AG04450 (cell line): ENCODE data around the gene B3GALNT1. TPM values are rescaled to one million over a fixed set of nuclear protein-coding genes. Genes with fewer than 3 reads are reported as not detected.

ENCODE experiments used
- CTCF ChIA-PET: fragments of 300-600, 350-600 bp; formaldehyde crosslinking; extraction: SDS; loops from one replicate; lab custom pipeline; 2022; ENCODE audit warnings: antibody characterized with exemption, inconsistent platforms; lab: Charles Lee
- POLR2A ChIA-PET: fragments of 350-600 bp; formaldehyde crosslinking; extraction: SDS; loops from one replicate; lab custom pipeline; 2021; ENCODE audit warnings: antibody characterized with exemption, inconsistent platforms; lab: Yijun Ruan, JAX
- DNase-seq: peaks from one replicate; pipeline ENCODE4 v3.0.0-alpha.2; 2011; ENCODE audit warnings: low read depth, low spot score
- H3K27ac ChIP-seq: one replicate; pipeline ENCODE4 v1.5.1; 2012; ENCODE audit warnings: low read depth, low read length, control low read depth
- H3K27me3 ChIP-seq: one replicate; pipeline ENCODE4 v1.6.0; 2012; ENCODE audit warnings: low read length; ENCODE audit not compliant: control insufficient read depth, insufficient read depth
- H3K4me3 ChIP-seq: 2 replicates; pipeline ENCODE4 v1.5.1; 2011; ENCODE audit warnings: mild to moderate bottlenecking, low read depth, low read length, control low read depth
- H3K9me3 ChIP-seq: 2 replicates; pipeline ENCODE4 v1.5.1; 2012; ENCODE audit warnings: low read length; ENCODE audit not compliant: control insufficient read depth, insufficient read depth
- polyA plus RNA-seq: library from polyadenylated mRNA; depleted of rRNA; stranded (reverse); fragments of >200 nt; gene quantifications from 2 replicates; pipeline ENCODE4 v1.2.3, GENCODE V29; 2011
- TF ChIP-seq, protein P1 (sequence below): IDR thresholded peaks from 2 replicates; pipeline ENCODE4 v1.5.1; 2011; ENCODE audit warnings: low read depth, low read length, control low read depth, inconsistent platforms

Gene B3GALNT1
- polyA plus RNA-seq, 1 experiment: 8.8 TPM

DNA sequence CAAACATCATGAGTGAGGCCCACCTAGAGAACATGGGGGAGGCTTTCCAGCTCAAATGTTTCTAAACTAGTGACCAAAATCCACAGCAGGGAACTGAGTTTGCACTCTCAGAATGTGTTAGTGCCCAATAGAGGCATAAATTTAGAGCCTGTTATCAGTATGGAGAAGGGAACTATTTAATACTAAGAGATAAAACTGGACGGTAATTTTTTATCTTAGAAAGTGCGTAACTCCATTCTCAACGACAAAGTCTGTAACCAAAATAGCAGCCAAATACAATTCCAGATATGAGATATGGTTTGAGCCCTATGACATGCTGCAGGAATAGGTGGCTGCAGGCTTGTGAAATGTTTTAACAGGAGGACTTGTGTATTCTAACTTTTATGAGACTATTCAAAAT is 3.5 kb downstream of the B3GALNT1 start:
- ChIA-PET POLR2A (no interaction called here), CTCF (interaction anchor here (1.5 kb wide), 1 partner anchor 173 kb away, joined by 7 read pairs; no protein-coding TSS in a partner anchor)
- DNase-seq: no peak
- H3K27ac ChIP-seq: no peak overlapping the region
- no peaks in the 10 kb centered on the region; the same call in 1 of the 2 replicates for H3K9me3 ChIP-seq
- H3K4me3 ChIP-seq: no peak overlapping the region
- no peaks in the 10 kb centered on the region for H3K27me3 ChIP-seq
- TF ChIP-seq, protein P1, sequence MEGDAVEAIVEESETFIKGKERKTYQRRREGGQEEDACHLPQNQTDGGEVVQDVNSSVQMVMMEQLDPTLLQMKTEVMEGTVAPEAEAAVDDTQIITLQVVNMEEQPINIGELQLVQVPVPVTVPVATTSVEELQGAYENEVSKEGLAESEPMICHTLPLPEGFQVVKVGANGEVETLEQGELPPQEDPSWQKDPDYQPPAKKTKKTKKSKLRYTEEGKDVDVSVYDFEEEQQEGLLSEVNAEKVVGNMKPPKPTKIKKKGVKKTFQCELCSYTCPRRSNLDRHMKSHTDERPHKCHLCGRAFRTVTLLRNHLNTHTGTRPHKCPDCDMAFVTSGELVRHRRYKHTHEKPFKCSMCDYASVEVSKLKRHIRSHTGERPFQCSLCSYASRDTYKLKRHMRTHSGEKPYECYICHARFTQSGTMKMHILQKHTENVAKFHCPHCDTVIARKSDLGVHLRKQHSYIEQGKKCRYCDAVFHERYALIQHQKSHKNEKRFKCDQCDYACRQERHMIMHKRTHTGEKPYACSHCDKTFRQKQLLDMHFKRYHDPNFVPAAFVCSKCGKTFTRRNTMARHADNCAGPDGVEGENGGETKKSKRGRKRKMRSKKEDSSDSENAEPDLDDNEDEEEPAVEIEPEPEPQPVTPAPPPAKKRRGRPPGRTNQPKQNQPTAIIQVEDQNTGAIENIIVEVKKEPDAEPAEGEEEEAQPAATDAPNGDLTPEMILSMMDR: no peak

DNA sequence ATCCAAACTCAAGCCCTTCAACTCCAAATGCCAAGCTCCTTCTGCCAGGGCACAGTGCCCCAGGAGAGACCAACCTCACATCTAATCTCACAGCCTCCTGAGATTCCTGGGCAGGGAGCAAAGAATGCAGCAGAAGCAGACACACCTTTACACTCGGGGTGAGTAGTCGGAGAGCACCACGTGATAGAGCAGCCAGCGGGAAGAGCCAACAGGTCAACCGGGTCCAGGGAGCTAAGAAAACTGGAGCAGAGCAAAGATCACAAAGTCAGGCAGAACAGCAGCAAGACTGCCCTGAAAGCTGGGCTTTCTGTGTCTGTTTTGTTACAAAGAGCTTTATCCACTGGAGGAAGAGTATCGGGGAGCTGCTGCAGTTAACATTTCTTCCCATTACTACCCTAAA is 4.2 kb downstream of the B3GALNT1 start:
- TF ChIP-seq, protein P1: no peak
- CTCF ChIA-PET: interaction anchor here (1.5 kb wide), 1 partner anchor 174 kb away, joined by 7 read pairs; no protein-coding TSS in a partner anchor
- H3K9me3 ChIP-seq: no peaks in the 10 kb centered on the region; the same call in 1 of the 2 replicates

DNA sequence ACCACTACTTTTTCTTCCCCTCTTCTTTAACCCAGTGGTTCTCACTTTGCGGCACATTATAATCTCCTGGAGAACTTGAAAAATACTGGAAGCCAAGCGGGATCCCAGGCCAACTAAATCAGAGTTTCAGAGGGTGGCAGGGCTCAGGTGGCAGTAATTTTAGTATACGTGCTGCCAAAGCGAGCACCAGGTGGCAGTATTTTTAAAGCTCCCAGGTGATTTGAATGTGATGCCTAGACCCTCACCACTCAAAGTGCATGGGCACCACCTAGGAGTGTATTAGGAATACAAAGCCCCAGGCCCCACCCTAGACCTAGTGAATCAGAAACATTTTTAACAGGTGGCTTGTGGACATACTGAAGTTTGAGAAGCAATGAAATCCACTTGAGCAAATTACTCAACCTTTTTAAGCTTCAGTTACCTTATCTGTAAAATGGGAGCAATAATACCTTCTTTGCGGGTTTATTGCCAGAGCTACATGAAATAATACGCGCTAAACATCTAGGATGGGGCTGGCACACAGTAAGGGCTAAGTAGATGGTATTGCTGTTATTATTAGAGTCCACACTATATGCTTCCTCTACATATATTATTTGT is 8.3 kb downstream of the B3GALNT1 start:
- Histone ChIP-seq H3K9me3 (no peaks in the 10 kb centered on the region), H3K27ac (no peak overlapping the region), H3K4me3 (no peak overlapping the region), H3K27me3 (no peaks in the 10 kb centered on the region)
- TF ChIP-seq, protein P1: peak; percentile 30
- DNase-seq: no peak
- CTCF ChIA-PET: interaction anchor here (0.6 to 1.2 kb wide), 3 partner anchors 14 to 329 kb away, joined by 3 to 4 read pairs (median 3); no protein-coding TSS in a partner anchor
- POLR2A ChIA-PET: no interaction called here

More for the DNA sequence above, 4.2 kb downstream of the B3GALNT1 start:
- Histone ChIP-seq H3K27me3 (no peaks in the 10 kb centered on the region), H3K4me3 (no peak overlapping the region), H3K27ac (no peak overlapping the region)
- POLR2A ChIA-PET: no interaction called here
- no peak for DNase-seq

DNA sequence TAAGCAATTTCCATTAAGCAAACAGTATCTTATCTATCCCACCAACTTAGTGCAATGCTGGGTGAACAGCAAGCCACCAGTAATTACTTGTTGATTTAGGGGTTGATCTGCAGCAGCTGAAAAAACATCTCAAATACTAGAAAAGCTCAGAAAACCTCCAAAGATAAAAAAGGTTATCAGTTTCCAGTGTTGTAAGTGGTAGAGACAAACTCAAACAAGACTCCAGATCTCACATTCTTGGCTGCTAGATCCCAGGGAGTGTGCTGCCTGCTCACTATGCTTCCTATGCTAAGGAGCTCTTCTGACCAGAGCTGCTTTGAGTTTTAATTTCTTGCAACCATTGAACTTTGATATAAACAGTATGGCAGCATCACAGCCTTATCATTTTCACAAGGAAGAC is 11.3 kb downstream of the B3GALNT1 start:
- Histone ChIP-seq H3K4me3 (no peak overlapping the region), H3K27ac (no peak overlapping the region), H3K27me3 (no peaks in the 10 kb centered on the region), H3K9me3 (no peaks in the 10 kb centered on the region)
- ChIA-PET CTCF (interaction anchor here (1.1 to 1.6 kb wide), 2 partner anchors 181 to 329 kb away, joined by 3 read pairs; no protein-coding TSS in a partner anchor), POLR2A (no interaction called here)
- no peak for DNase-seq
- TF ChIP-seq, protein P1: no peak

DNA sequence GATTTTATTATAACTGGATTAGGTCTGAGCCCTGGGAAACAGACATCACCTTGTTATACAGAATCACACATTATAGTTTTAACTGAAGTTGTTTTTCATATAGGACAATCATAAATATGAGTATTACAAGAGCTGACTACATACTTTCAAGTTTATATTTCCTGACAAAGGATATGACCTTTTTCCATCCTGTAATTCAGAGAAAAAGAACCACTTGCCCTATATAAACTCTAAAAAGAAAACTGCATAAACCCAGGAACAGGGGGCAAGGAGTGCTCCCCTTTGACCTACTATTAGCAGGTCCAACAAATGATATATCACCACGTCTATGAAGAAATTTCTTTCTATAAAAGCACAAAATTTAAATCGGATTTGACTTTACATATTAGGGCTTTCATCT is 20.9 kb downstream of the B3GALNT1 start:
- Histone ChIP-seq H3K4me3 (no peak overlapping the region), H3K9me3 (no peaks in the 10 kb centered on the region), H3K27ac (no peak overlapping the region), H3K27me3 (no peaks in the 10 kb centered on the region)
- TF ChIP-seq, protein P1: no peak
- no peak for DNase-seq
- ChIA-PET POLR2A (no interaction called here), CTCF (no interaction called here)
